ENCODE data around the gene TUBD1. TPM values are rescaled to one million over a fixed set of nuclear protein-coding genes. Genes with fewer than 3 reads are reported as not detected.
A peak's percentile ranks its signal among the peaks of the same experiment; 100 is the strongest.

Gene TUBD1
- total RNA-seq, 4 donors from 2014 or later: 3.6 to 17.1 (median 10.0) TPM

- H3K27me3 ChIP-seq: no peaks in the 10 kb centered on the region
Observed at GRCh38 chr17:59827721-59828477, 64.8 kb downstream of the TUBD1 start.

GRCh38 chr17:59826706-59827453 is 65.9 kb downstream of the TUBD1 start:
- WGBS, 2 donors (ENCODE audit: low coverage in 1 of 2): 74 to 79% methylated on average over 3 of the region's 4 CpGs
- no peak for TF ChIP-seq POLR2AphosphoS5 (IDR thresholded peaks at IDR 0.05)
- TF ChIP-seq CTCF (IDR thresholded peaks at IDR 0.05): no peak
- TF ChIP-seq EP300 (IDR thresholded peaks at IDR 0.05): no peak
- TF ChIP-seq POLR2A (IDR thresholded peaks at IDR 0.05): no peak
- no peaks in the 10 kb centered on the region for H3K27me3 ChIP-seq
- no peaks in the 10 kb centered on the region for H3K36me3 ChIP-seq
- no peaks in the 10 kb centered on the region for H3K9me3 ChIP-seq
- no peak overlapping the region for H3K4me3 ChIP-seq
- peak overlapping the region; percentile 57 to 85 (median 80) for H3K27ac ChIP-seq
- ATAC-seq: no peak
- peaks cover 17 to 64% (median 19%) of the 10 kb centered on the region in 3 donors for H3K4me1 ChIP-seq

More at GRCh38 chr17:59827721-59828477, 64.8 kb downstream of the TUBD1 start:
- TF ChIP-seq POLR2A (IDR thresholded peaks at IDR 0.05) (no peak), CTCF (IDR thresholded peaks at IDR 0.05) (no peak), POLR2AphosphoS5 (IDR thresholded peaks at IDR 0.05) (no peak), EP300 (IDR thresholded peaks at IDR 0.05) (no peak)
- H3K4me3 ChIP-seq: no peak overlapping the region
- ATAC-seq: no peak
- peak overlapping the region; percentile 57 to 84 (median 80) for H3K27ac ChIP-seq
- H3K9me3 ChIP-seq: no peaks in the 10 kb centered on the region
- H3K36me3 ChIP-seq: no peaks in the 10 kb centered on the region
- peaks cover 17 to 69% (median 19%) of the 10 kb centered on the region in 3 donors for H3K4me1 ChIP-seq
- WGBS, 2 donors (ENCODE audit: low coverage in 1 of 2): 73% methylated on average over 3 of the region's 5 CpGs; no CpG with 5 or more reads in 1 of the 2 donors

- peak overlapping the region; percentile 57 to 85 (median 80) for H3K27ac ChIP-seq
- no peak overlapping the region for H3K4me3 ChIP-seq
- 28 to 52% methylated on average over 5 of the region's 5 CpGs for WGBS, 2 donors (ENCODE audit: low coverage in 1 of 2)
- peak; percentile 40 for ATAC-seq
- no peak for TF ChIP-seq CTCF (IDR thresholded peaks at IDR 0.05)
- no peak for TF ChIP-seq EP300 (IDR thresholded peaks at IDR 0.05)
- TF ChIP-seq POLR2A (IDR thresholded peaks at IDR 0.05): no peak
- peak; percentile 97 for TF ChIP-seq POLR2AphosphoS5 (IDR thresholded peaks at IDR 0.05)
- H3K27me3 ChIP-seq: no peaks in the 10 kb centered on the region
- H3K4me1 ChIP-seq: peaks cover 17 to 53% (median 19%) of the 10 kb centered on the region in 3 donors
- H3K9me3 ChIP-seq: no peaks in the 10 kb centered on the region
- peaks cover 0 to 5% of the 10 kb centered on the region in 2 donors for H3K36me3 ChIP-seq
Observed at GRCh38 chr17:59825533-59826322, 67.0 kb downstream of the TUBD1 start.

- H3K9me3 ChIP-seq: no peaks in the 10 kb centered on the region
- H3K27me3 ChIP-seq: no peaks in the 10 kb centered on the region
- H3K27ac ChIP-seq: no peak overlapping the region
- H3K36me3 ChIP-seq: peaks cover 0 to 51% of the 10 kb centered on the region in 2 donors
- TF ChIP-seq POLR2A (IDR thresholded peaks at IDR 0.05) (no peak), POLR2AphosphoS5 (IDR thresholded peaks at IDR 0.05) (no peak), EP300 (IDR thresholded peaks at IDR 0.05) (no peak), CTCF (IDR thresholded peaks at IDR 0.05) (no peak)
- no peaks in the 10 kb centered on the region for H3K4me1 ChIP-seq
- peak; percentile 31 for ATAC-seq
- WGBS, 2 donors (ENCODE audit: low coverage in 1 of 2): 92% methylated on average over 1 of the region's 1 CpG; no CpG with 5 or more reads in 1 of the 2 donors
- H3K4me3 ChIP-seq: no peak overlapping the region
Observed at GRCh38 chr17:59815965-59816364, 76.8 kb downstream of the TUBD1 start.

Data from gastroesophageal sphincter (tissue), 4 donors.